ENCODE measurements around the gene ERBB2.
A peak's percentile ranks its signal among the peaks of the same experiment; 100 is the strongest.

ERBB2 gene

GRCh38 chr17:39666231-39666600 is 33.6 kb upstream of the ERBB2 start:
- DNase-seq: no peak

- no peak for DNase-seq
Measured at GRCh38 chr17:39666601-39667261, 33.1 kb upstream of the ERBB2 start.

GRCh38 chr17:39667262-39667944 is 32.5 kb upstream of the ERBB2 start:
- DNase-seq: no peak

- DNase-seq: peak; percentile 66 to 69
Measured at GRCh38 chr17:39667945-39668924, 31.6 kb upstream of the ERBB2 start, which contains the start of gene PNMT. PNMT (plus strand) TSS chr17:39668453; CDS start chr17:39668476, 23 bp downstream.

- DNase-seq: no peak
Measured at GRCh38 chr17:39669897-39670735, 29.7 kb upstream of the ERBB2 start.

- DNase-seq: no peak
Measured at GRCh38 chr17:39670746-39671145, 29.1 kb upstream of the ERBB2 start.

GRCh38 chr17:39671651-39672521 is 28.0 kb upstream of the ERBB2 start:
- peak in 1 of 2 donors; percentile 9 for DNase-seq

- no peak for DNase-seq
Measured at GRCh38 chr17:39672522-39673334, 27.1 kb upstream of the ERBB2 start.

- DNase-seq: no peak
Measured at GRCh38 chr17:39673335-39674081, 26.4 kb upstream of the ERBB2 start.

GRCh38 chr17:39674179-39674578 is 25.7 kb upstream of the ERBB2 start:
- DNase-seq: no peak

GRCh38 chr17:39674702-39675389 is 25.0 kb upstream of the ERBB2 start:
- peak in 1 of 2 donors; percentile 26 for DNase-seq

- no peak for DNase-seq
Measured at GRCh38 chr17:39675390-39676082, 24.3 kb upstream of the ERBB2 start.

GRCh38 chr17:39676198-39676819 is 23.6 kb upstream of the ERBB2 start:
- DNase-seq: peak; percentile 70 to 71

GRCh38 chr17:39677072-39677471 is 22.8 kb upstream of the ERBB2 start:
- DNase-seq: no peak

GRCh38 chr17:39677542-39678339 is 22.1 kb upstream of the ERBB2 start:
- DNase-seq: no peak

GRCh38 chr17:39678340-39679116 is 21.3 kb upstream of the ERBB2 start:
- DNase-seq: no peak

Measured in CD4-positive, alpha-beta T cell treated with Interleukin-1 beta for 1 hour (primary cell).